ENCODE data around the gene BLTP1. TPM values are rescaled to one million over a fixed set of nuclear protein-coding genes. Genes with fewer than 3 reads are reported as not detected.

Gene BLTP1
- total RNA-seq, 1 experiment from 2014 or later: 27.3 TPM

DNA sequence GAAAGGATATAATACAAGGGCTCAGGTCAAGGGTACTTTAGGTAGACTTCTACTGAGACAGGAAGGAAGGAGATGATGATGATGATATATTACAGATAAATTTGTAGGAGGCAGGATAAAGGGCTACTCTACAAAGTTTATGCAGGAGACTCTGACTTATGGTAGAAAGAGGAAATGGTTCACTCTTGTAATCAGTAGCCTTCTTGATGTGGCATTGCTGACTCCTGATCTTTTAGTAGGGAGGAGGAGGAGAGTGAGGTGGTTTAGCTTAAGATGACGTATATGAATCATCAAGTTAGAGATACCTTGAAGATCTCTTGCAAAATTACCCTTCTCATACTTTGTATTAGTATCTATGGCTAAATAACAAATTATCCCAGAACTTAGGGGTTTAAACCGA, 4.7 kb downstream of the BLTP1 start:
- TF ChIP-seq, protein P1, sequence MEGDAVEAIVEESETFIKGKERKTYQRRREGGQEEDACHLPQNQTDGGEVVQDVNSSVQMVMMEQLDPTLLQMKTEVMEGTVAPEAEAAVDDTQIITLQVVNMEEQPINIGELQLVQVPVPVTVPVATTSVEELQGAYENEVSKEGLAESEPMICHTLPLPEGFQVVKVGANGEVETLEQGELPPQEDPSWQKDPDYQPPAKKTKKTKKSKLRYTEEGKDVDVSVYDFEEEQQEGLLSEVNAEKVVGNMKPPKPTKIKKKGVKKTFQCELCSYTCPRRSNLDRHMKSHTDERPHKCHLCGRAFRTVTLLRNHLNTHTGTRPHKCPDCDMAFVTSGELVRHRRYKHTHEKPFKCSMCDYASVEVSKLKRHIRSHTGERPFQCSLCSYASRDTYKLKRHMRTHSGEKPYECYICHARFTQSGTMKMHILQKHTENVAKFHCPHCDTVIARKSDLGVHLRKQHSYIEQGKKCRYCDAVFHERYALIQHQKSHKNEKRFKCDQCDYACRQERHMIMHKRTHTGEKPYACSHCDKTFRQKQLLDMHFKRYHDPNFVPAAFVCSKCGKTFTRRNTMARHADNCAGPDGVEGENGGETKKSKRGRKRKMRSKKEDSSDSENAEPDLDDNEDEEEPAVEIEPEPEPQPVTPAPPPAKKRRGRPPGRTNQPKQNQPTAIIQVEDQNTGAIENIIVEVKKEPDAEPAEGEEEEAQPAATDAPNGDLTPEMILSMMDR (IDR thresholded peaks at IDR 0.05; ENCODE audit: unreplicated experiment): no peak
- Mint-ChIP-seq H3K4me3 (ENCODE audit: low read depth, unreplicated experiment) (no peak overlapping the region), H3K36me3 (ENCODE audit: insufficient read depth, unreplicated experiment) (peaks cover 19% of the 10 kb centered on the region), H3K27me3 (ENCODE audit: unreplicated experiment) (no peaks in the 10 kb centered on the region), H3K4me1 (ENCODE audit: low read depth, unreplicated experiment) (peaks cover 14% of the 10 kb centered on the region), H3K27ac (ENCODE audit: unreplicated experiment) (no peak overlapping the region), H3K9me3 (ENCODE audit: low read depth, unreplicated experiment) (peaks cover 3% of the 10 kb centered on the region)
- CTCF ChIA-PET: no interaction called here
- intact Hi-C loops (cut with micrococcal nuclease; ENCODE audit: unreplicated experiment): no loop called here
- DNase-seq: no peak
- BruUV-seq (replicated peaks): no TSS peak

DNA sequence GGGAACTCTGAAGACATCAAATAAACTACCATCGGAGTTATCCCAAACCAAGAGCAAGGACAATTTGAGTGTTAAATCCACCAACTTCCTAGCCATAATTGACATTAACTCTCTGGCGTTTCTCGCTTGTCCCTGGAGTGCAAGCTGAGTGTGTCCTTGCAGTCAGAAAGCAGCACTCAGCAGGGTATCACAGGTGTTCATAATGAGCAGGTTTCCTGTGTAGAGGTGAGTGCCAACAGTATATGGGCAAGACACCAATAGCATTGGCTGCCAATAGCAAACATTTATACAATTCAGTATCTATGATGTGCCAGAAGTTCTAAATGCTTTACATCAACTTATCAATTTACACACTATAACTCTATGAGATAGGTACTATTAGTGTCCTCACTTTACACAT, 11.2 kb downstream of the BLTP1 start:
- intact Hi-C loops (cut with micrococcal nuclease; ENCODE audit: unreplicated experiment): no loop called here
- Mint-ChIP-seq H3K27me3 (ENCODE audit: unreplicated experiment) (no peaks in the 10 kb centered on the region), H3K4me1 (ENCODE audit: low read depth, unreplicated experiment) (peaks cover 9% of the 10 kb centered on the region), H3K27ac (ENCODE audit: unreplicated experiment) (no peak overlapping the region), H3K9me3 (ENCODE audit: low read depth, unreplicated experiment) (no peaks in the 10 kb centered on the region), H3K4me3 (ENCODE audit: low read depth, unreplicated experiment) (no peak overlapping the region), H3K36me3 (ENCODE audit: insufficient read depth, unreplicated experiment) (no peaks in the 10 kb centered on the region)
- TF ChIP-seq, protein P1 (IDR thresholded peaks at IDR 0.05; ENCODE audit: unreplicated experiment): no peak
- CTCF ChIA-PET: no interaction called here
- DNase-seq: no peak
- BruUV-seq (replicated peaks): no TSS peak

DNA sequence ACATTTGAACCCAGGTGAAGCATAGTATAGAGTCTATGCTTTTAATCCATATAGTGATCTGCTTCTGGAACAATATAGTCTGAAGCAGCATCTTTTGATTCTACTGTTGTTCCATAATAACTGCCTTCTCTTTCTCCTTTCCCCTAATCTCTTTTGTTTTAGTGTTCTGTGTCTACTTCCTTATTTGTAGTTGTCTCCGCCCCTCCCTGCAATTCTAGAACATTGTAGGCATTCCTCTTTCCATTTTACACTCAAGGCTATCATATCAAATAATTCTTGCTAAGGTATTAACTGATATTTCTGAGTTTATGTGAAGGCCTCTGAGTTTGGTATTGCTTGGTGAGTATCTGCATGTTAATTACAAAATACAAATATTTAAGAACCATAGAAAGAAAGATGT, 11.6 kb downstream of the BLTP1 start:
- H3K27ac Mint-ChIP-seq (ENCODE audit: unreplicated experiment): no peak overlapping the region
- CTCF ChIA-PET: no interaction called here
- H3K4me1 Mint-ChIP-seq (ENCODE audit: low read depth, unreplicated experiment): peaks cover 9% of the 10 kb centered on the region
- no peak overlapping the region for H3K4me3 Mint-ChIP-seq (ENCODE audit: low read depth, unreplicated experiment)
- H3K36me3 Mint-ChIP-seq (ENCODE audit: insufficient read depth, unreplicated experiment): no peaks in the 10 kb centered on the region
- no peaks in the 10 kb centered on the region for H3K9me3 Mint-ChIP-seq (ENCODE audit: low read depth, unreplicated experiment)
- no TSS peak for BruUV-seq (replicated peaks)
- intact Hi-C loops (cut with micrococcal nuclease; ENCODE audit: unreplicated experiment): no loop called here
- H3K27me3 Mint-ChIP-seq (ENCODE audit: unreplicated experiment): no peaks in the 10 kb centered on the region
- DNase-seq: no peak
- TF ChIP-seq, protein P1 (IDR thresholded peaks at IDR 0.05; ENCODE audit: unreplicated experiment): no peak

DNA sequence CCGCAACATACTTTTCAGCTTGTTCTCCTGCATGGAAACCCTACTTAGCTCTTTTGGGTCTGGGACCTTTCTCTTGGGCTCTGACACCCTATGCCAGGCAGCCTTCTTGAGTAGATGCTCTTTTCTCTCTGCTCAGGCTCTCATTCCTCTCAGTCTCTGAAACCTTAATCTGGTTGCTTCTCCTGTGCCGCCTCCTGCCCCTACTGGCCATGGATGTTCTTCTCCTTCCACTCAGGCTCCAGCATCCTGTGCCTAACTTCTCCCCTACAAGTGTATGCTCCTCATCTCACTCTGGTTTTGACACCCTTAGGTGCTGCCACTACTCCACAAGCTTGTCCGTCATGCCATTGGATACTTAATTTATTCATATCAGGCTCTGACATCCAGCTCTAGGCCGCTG, 15.2 kb downstream of the BLTP1 start:
- H3K9me3 Mint-ChIP-seq (ENCODE audit: low read depth, unreplicated experiment): no peaks in the 10 kb centered on the region
- CTCF ChIA-PET: no interaction called here
- H3K27ac Mint-ChIP-seq (ENCODE audit: unreplicated experiment): no peak overlapping the region
- TF ChIP-seq, protein P1 (IDR thresholded peaks at IDR 0.05; ENCODE audit: unreplicated experiment): no peak
- no peaks in the 10 kb centered on the region for H3K27me3 Mint-ChIP-seq (ENCODE audit: unreplicated experiment)
- no peaks in the 10 kb centered on the region for H3K36me3 Mint-ChIP-seq (ENCODE audit: insufficient read depth, unreplicated experiment)
- H3K4me3 Mint-ChIP-seq (ENCODE audit: low read depth, unreplicated experiment): no peak overlapping the region
- peaks cover 9% of the 10 kb centered on the region for H3K4me1 Mint-ChIP-seq (ENCODE audit: low read depth, unreplicated experiment)
- no peak for DNase-seq
- intact Hi-C loops (cut with micrococcal nuclease; ENCODE audit: unreplicated experiment): no loop called here
- no TSS peak for BruUV-seq (replicated peaks)

Measured in Calu3 (cell line).